H9 (cell line): Measurements from ENCODE around the gene BANF1. TPM values are rescaled to one million over a fixed set of nuclear protein-coding genes. Genes with fewer than 3 reads are reported as not detected.

Experiments used
- DNase-seq: peaks from one replicate; pipeline ENCODE4 v3.0.0-alpha.2; 2017
- H2AFZ ChIP-seq: one replicate; pipeline ENCODE4 v1.6.1; 2013; ENCODE audit warnings: mild to moderate bottlenecking, low read length, control low read depth, moderate library complexity
- H2AK5ac ChIP-seq: 2 replicates; pipeline ENCODE4 v1.6.1; 2013; ENCODE audit warnings: low read length, control low read depth, mixed read lengths; ENCODE audit not compliant: insufficient read length
- H2BK120ac ChIP-seq: one replicate; pipeline ENCODE4 v1.6.1; 2013; ENCODE audit warnings: low read depth, mild to moderate bottlenecking, low read length, control low read depth, inconsistent platforms; ENCODE audit not compliant: poor library complexity, severe bottlenecking
- H2BK12ac ChIP-seq: 2 replicates; pipeline ENCODE4 v1.6.1; 2013; ENCODE audit warnings: low read length, control low read depth, mixed read lengths, low read depth; ENCODE audit not compliant: insufficient read length
- H2BK15ac ChIP-seq: 2 replicates; pipeline ENCODE4 v1.6.1; 2013; ENCODE audit warnings: low read depth, low read length, control low read depth
- H2BK20ac ChIP-seq: one replicate; pipeline ENCODE4 v1.6.1; 2013; ENCODE audit warnings: low read depth, mild to moderate bottlenecking, low read length, control low read depth, inconsistent platforms; ENCODE audit not compliant: poor library complexity, severe bottlenecking
- H2BK5ac ChIP-seq: 2 replicates; pipeline ENCODE4 v1.6.1; 2013; ENCODE audit warnings: low read length, control low read depth, mixed read lengths; ENCODE audit not compliant: insufficient read length
- H3K14ac ChIP-seq: 2 replicates; pipeline ENCODE4 v1.6.1; 2013; ENCODE audit warnings: low read length, control low read depth; ENCODE audit not compliant: insufficient read depth
- H3K18ac ChIP-seq: 2 replicates; pipeline ENCODE4 v1.6.1; 2013; ENCODE audit warnings: low read depth, mild to moderate bottlenecking, mixed read lengths, low read length, control low read depth; ENCODE audit not compliant: insufficient read length
- H3K23ac ChIP-seq: 2 replicates; pipeline ENCODE4 v1.6.1; 2013; ENCODE audit warnings: low read length, control low read depth, mixed read lengths, low read depth; ENCODE audit not compliant: insufficient read length
- H3K23me2 ChIP-seq: 2 replicates; pipeline ENCODE4 v1.6.1; 2013; ENCODE audit warnings: low read depth, mild to moderate bottlenecking, mixed read lengths, low read length, control low read depth; ENCODE audit not compliant: insufficient read length, poor library complexity, severe bottlenecking
- H3K27ac ChIP-seq: 2 replicates; pipeline ENCODE4 v1.5.1; 2013; ENCODE audit warnings: low read length, control low read depth, mixed read lengths, low read depth; ENCODE audit not compliant: insufficient read length
- H3K27me3 ChIP-seq: 2 replicates; pipeline ENCODE4 v1.6.1; 2013; ENCODE audit warnings: low read length, control low read depth, inconsistent platforms; ENCODE audit not compliant: insufficient read depth
- H3K4ac ChIP-seq: 2 replicates; pipeline ENCODE4 v1.6.1; 2013; ENCODE audit warnings: low read depth, mild to moderate bottlenecking, control low read depth, inconsistent platforms, low read length, moderate library complexity
- H3K4me1 ChIP-seq: 2 replicates; pipeline ENCODE4 v1.6.1; 2013; ENCODE audit warnings: low read length, control low read depth, inconsistent platforms; ENCODE audit not compliant: insufficient read depth
- H3K4me2 ChIP-seq: 2 replicates; pipeline ENCODE4 v1.6.1; 2013; ENCODE audit warnings: low read length, control low read depth, mixed read lengths; ENCODE audit not compliant: insufficient read length, insufficient read depth
- H3K56ac ChIP-seq: 2 replicates; pipeline ENCODE4 v1.6.1; 2013; ENCODE audit warnings: low read depth, mild to moderate bottlenecking, mixed read lengths, low read length, control low read depth; ENCODE audit not compliant: insufficient read length
- H3K79me1 ChIP-seq: 2 replicates; pipeline ENCODE4 v1.6.1; 2013; ENCODE audit warnings: low read depth, mild to moderate bottlenecking, moderate library complexity, low read length, control low read depth, inconsistent platforms; ENCODE audit not compliant: insufficient read depth, poor library complexity, severe bottlenecking
- H3K79me2 ChIP-seq: 2 replicates; pipeline ENCODE4 v1.6.1; 2013; ENCODE audit warnings: low read length, control low read depth, inconsistent platforms; ENCODE audit not compliant: insufficient read depth
- H3K9ac ChIP-seq: 2 replicates; pipeline ENCODE4 v1.6.1; 2013; ENCODE audit warnings: low read length, control low read depth, mixed read lengths; ENCODE audit not compliant: insufficient read length; ENCODE audit errors: extremely low read depth
- H3K9me3 ChIP-seq: one replicate; pipeline ENCODE4 v1.6.1; 2013; ENCODE audit warnings: low read depth, low read length, inconsistent platforms; ENCODE audit not compliant: control insufficient read depth
- H3T11ph ChIP-seq: one replicate; pipeline ENCODE4 v1.6.1; 2013; ENCODE audit warnings: mild to moderate bottlenecking, low read length, control low read depth, inconsistent platforms
- H4K20me1 ChIP-seq: one replicate; pipeline ENCODE4 v1.6.1; 2013; ENCODE audit not compliant: control insufficient read depth, insufficient read length, insufficient read depth
- H4K5ac ChIP-seq: 2 replicates; pipeline ENCODE4 v1.6.1; 2013; ENCODE audit warnings: low read depth, mild to moderate bottlenecking, mixed read lengths, low read length, control low read depth; ENCODE audit not compliant: insufficient read length
- H4K8ac ChIP-seq: replicated peaks from 2 replicates; pipeline ENCODE4 v1.6.1; 2013; ENCODE audit warnings: low read length, control low read depth, mixed read lengths, low read depth; ENCODE audit not compliant: insufficient read length
- H4K91ac ChIP-seq: 2 replicates; pipeline ENCODE4 v1.6.1; 2013; ENCODE audit warnings: low read depth, mild to moderate bottlenecking, moderate library complexity, mixed read lengths, low read length, control low read depth; ENCODE audit not compliant: insufficient read length
- H3K27ac Mint-ChIP-seq, 3 experiments: 2 replicates in 2 of 3; 3 replicates in 1 of 3; pipeline ENCODE4 v1.8.0; 2020 to 2021; ENCODE audit warnings: mixed read lengths in 3 of 3, mild to moderate bottlenecking in 1 of 3, moderate library complexity in 1 of 3
- H3K27me3 Mint-ChIP-seq: 2 replicates; pipeline ENCODE4 v1.8.0; 2021; ENCODE audit warnings: low read depth, mild to moderate bottlenecking, moderate library complexity, mixed read lengths
- H3K36me3 Mint-ChIP-seq, 3 experiments: 2 replicates in 2 of 3; 3 replicates in 1 of 3; pipeline ENCODE4 v1.8.0; 2020 to 2021; ENCODE audit warnings: low read depth in 3 of 3, mixed read lengths in 3 of 3; ENCODE audit not compliant: insufficient read depth in 1 of 3
- H3K4me1 Mint-ChIP-seq, 2 experiments: 2 replicates each; pipeline ENCODE4 v1.8.0; 2020; ENCODE audit warnings: mixed read lengths in 2 of 2
- H3K4me3 Mint-ChIP-seq, 2 experiments: 2 replicates in 1 of 2; 3 replicates in 1 of 2; pipeline ENCODE4 v1.8.0; 2020 to 2021; ENCODE audit warnings: mild to moderate bottlenecking in 2 of 2, mixed read lengths in 2 of 2, moderate library complexity in 1 of 2
- H3K9me3 Mint-ChIP-seq, 2 experiments: 2 replicates in 1 of 2; 3 replicates in 1 of 2; pipeline ENCODE4 v1.8.0; 2020; ENCODE audit warnings: mild to moderate bottlenecking in 2 of 2, mixed read lengths in 2 of 2, moderate library complexity in 1 of 2
- WGBS: extraction: QIAGEN DNeasy Blood & Tissue Kit; methylation state at CpG from one replicate; pipeline ENCODE4 v1.1.7; 2013; ENCODE audit warnings: missing lambda C conversion rate, low lambda C conversion rate, mixed read lengths; ENCODE audit not compliant: insufficient read length; ENCODE audit errors: extremely low coverage; 5-methylcytosine and 5-hydroxymethylcytosine counted together
- total RNA-seq: library from RNA; stranded (reverse); gene quantifications from 2 replicates; pipeline ENCODE4 v1.2.1, GENCODE V29; 2021
- TF ChIP-seq, protein P1 (sequence below): fragments of 200-600 bp; sonication (generic); conservative IDR thresholded peaks from 3 replicates; pipeline ENCODE4 v1.8.0; 2021; ENCODE audit warnings: antibody characterized with exemption, mild to moderate bottlenecking

The BANF1 gene
- total RNA-seq, 1 experiment from 2014 or later: 346 TPM

DNA sequence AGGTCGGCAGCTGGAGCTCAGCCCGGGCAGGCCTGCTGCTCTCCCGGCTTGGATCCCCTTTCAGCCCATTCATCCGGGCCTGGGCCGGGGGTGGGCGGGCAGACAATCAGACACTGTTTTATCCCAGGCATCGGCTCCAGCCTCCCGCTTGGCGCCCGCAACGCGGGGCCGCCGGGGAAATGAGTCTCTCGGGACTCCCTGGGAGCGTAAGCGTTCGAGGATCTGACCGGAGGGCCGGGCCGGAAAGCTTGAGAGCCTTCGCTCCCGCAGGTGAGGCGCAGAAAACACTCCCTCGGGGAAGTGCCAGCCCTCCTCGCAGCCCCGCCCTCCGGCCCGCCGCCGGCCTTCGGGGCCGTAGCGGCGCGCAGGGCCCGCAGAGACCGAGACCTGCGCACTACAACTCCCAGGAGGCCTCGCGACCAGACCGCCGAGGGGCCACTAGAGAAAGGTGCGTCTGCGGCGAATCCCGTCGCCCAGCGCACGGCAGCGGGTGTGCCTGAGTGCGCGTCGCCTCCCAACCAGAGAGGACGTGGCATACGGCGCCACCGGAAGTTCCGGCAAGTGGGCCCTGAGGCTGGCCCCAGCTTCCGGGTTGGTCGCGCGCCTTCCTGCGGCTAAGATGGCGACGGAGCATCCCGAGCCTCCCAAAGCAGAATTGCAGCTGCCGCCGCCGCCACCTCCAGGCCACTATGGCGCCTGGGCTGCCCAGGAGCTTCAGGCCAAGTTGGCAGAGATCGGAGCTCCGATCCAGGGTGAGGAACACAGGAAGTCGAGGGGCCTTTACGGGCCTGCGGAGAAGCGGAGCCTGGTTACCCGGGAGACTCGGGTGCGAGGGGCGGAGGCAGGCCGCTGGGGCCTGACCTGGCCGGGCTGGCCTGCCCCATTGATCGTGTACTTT is 49.7 kb downstream of the BANF1 start, which contains the start of gene SF3B2:
Gene SF3B2 (plus strand): TSS at position 599 of the 898 bp plus-strand sequence. CDS start 21 bp downstream, at position 620.
- H3T11ph ChIP-seq: no peak within 1 kb of the TSS
- H3K4me2 ChIP-seq: peak within 1 kb of the TSS; percentile 98
- Mint-ChIP-seq H3K27ac (peak within 1 kb of the TSS; percentile 98 to 99 (median 99)), H3K4me1 (peaks cover 27 to 38% of the 10 kb centered on the region in 2 experiments), H3K4me3 (peak within 1 kb of the TSS; percentile 95 to 99), H3K9me3 (no peaks in the 10 kb centered on the region), H3K36me3 (peaks cover 28 to 42% (median 42%) of the 10 kb centered on the region in 3 experiments), H3K27me3 (no peaks in the 10 kb centered on the region; the same call in 1 of the 2 replicates)
- H3K9ac ChIP-seq: peak within 1 kb of the TSS; percentile 89
- no peak within 1 kb of the TSS for H4K91ac ChIP-seq
- peaks cover 12% of the 10 kb centered on the region; the same call in 1 of the 2 replicates for H3K79me2 ChIP-seq
- no peak within 1 kb of the TSS for H3K23ac ChIP-seq
- no CpG with 5 or more reads among the region's 84 CpGs for whole genome bisulfite sequencing
- H4K5ac ChIP-seq: no peak within 1 kb of the TSS
- no peak within 1 kb of the TSS for H3K56ac ChIP-seq
- H2BK5ac ChIP-seq: no peak within 1 kb of the TSS
- peaks cover 15% of the 10 kb centered on the region for H3K23me2 ChIP-seq
- TF ChIP-seq, protein P1, sequence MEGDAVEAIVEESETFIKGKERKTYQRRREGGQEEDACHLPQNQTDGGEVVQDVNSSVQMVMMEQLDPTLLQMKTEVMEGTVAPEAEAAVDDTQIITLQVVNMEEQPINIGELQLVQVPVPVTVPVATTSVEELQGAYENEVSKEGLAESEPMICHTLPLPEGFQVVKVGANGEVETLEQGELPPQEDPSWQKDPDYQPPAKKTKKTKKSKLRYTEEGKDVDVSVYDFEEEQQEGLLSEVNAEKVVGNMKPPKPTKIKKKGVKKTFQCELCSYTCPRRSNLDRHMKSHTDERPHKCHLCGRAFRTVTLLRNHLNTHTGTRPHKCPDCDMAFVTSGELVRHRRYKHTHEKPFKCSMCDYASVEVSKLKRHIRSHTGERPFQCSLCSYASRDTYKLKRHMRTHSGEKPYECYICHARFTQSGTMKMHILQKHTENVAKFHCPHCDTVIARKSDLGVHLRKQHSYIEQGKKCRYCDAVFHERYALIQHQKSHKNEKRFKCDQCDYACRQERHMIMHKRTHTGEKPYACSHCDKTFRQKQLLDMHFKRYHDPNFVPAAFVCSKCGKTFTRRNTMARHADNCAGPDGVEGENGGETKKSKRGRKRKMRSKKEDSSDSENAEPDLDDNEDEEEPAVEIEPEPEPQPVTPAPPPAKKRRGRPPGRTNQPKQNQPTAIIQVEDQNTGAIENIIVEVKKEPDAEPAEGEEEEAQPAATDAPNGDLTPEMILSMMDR: no peak
- H3K4ac ChIP-seq: no peak within 1 kb of the TSS
- H3K79me1 ChIP-seq: peaks cover 9% of the 10 kb centered on the region
- H3K27ac ChIP-seq: no peak within 1 kb of the TSS
- peaks cover 6% of the 10 kb centered on the region; the same call in 1 of the 2 replicates for H3K4me1 ChIP-seq
- no peak within 1 kb of the TSS for H2BK15ac ChIP-seq
- H3K18ac ChIP-seq: peak within 1 kb of the TSS; percentile 81
- no peak within 1 kb of the TSS for H2AFZ ChIP-seq
- peaks cover 3% of the 10 kb centered on the region for H4K20me1 ChIP-seq
- peak within 1 kb of the TSS; percentile 86 for H3K14ac ChIP-seq
- no peak within 1 kb of the TSS for H2BK12ac ChIP-seq
- peak; percentile 99 for DNase-seq
- H2BK20ac ChIP-seq: no peak within 1 kb of the TSS
- no peaks in the 10 kb centered on the region for H3K27me3 ChIP-seq
- H4K8ac ChIP-seq: no peak within 1 kb of the TSS
- H3K9me3 ChIP-seq: no peaks in the 10 kb centered on the region
- H2BK120ac ChIP-seq: no peak within 1 kb of the TSS
- no peak within 1 kb of the TSS for H2AK5ac ChIP-seq
